ENCODE results near the gene PFN1. TPM values are rescaled to one million over a fixed set of nuclear protein-coding genes. Genes with fewer than 3 reads are reported as not detected.

The PFN1 gene
- total RNA-seq, result 100 to 1,000 TPM; 605 to 825 (median 723) TPM
- long read RNA-seq, donor 1, transcript PFN1-201 (3 exons, 1,291 nt), result major isoform, 508 of 521 reads
- long read RNA-seq, donor 1, transcript PFN1-203 (2 exons, 1,173 nt), result minor isoform, 7 of 521 reads
- long read RNA-seq, donor 1, partial matches to known transcripts, result 1 of 521 reads
- long read RNA-seq, donor 1, other reads (novel, unspliced or antisense), result 5 of 521 reads
- long read RNA-seq, donor 2, transcript PFN1-203 (2 exons, 1,173 nt), result minor isoform, 10 of 471 reads
- long read RNA-seq, donor 2, transcript PFN1-201 (3 exons, 1,291 nt), result major isoform, 454 of 471 reads
- long read RNA-seq, donor 2, partial matches to known transcripts, result 3 of 471 reads
- long read RNA-seq, donor 2, other reads (novel, unspliced or antisense), result 4 of 471 reads

DNA sequence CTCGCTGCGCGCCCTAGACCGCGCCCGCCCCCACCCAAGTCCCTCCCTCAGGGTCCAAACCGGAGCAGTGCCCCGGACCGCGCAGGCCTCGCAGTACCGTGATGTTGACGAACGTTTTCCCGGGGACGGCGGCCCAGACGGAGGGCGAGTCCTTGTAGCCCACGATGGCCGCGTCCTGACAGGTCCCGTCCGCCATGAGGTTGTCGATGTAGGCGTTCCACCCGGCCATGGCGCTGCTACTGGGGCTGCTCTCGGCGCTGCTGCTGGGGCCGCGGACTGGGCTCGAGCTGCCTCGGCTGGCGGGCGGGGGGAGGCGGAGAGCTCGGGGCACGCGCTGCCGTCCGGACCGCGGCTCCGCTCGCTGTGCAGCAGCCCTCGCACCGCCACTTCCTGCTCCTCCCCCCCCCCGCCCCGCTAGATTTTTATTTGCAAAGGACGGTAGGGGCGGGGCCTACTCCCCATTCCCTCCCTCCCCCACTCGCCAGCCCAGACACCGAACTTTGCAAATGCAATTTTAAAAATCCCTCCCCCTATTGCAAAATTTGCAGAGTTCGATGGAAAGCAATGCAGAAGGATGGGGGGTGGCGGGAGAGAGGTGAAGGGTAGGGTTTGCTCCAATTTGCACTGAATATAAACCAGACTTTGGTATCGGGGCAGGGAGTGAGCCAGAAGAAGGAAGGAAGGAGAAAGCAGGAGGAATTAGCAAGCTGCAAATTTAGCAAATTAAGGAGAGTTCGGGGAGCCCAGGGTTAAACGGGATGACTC lies at the start of gene PFN1:
Gene PFN1, minus strand, starts transcription at position 365 of the 765 bp plus-strand sequence. Its CDS starts 136 bp downstream, at position 229.
- Histone ChIP-seq H3K9me3 (no peaks in the 10 kb centered on the region), H3K4me3 (peak within 1 kb of the TSS; percentile 98), H3K4me1 (ENCODE audit: low read depth) (peaks cover 33% of the 10 kb centered on the region), H3K36me3 (ENCODE audit: low read depth) (no peaks in the 10 kb centered on the region)
- DNase-seq, result peak; percentile 91 to 95 (median 93)
- intact Hi-C loops (cut with DNase I, micrococcal nuclease), result no loop called here
- TF ChIP-seq, protein P1, sequence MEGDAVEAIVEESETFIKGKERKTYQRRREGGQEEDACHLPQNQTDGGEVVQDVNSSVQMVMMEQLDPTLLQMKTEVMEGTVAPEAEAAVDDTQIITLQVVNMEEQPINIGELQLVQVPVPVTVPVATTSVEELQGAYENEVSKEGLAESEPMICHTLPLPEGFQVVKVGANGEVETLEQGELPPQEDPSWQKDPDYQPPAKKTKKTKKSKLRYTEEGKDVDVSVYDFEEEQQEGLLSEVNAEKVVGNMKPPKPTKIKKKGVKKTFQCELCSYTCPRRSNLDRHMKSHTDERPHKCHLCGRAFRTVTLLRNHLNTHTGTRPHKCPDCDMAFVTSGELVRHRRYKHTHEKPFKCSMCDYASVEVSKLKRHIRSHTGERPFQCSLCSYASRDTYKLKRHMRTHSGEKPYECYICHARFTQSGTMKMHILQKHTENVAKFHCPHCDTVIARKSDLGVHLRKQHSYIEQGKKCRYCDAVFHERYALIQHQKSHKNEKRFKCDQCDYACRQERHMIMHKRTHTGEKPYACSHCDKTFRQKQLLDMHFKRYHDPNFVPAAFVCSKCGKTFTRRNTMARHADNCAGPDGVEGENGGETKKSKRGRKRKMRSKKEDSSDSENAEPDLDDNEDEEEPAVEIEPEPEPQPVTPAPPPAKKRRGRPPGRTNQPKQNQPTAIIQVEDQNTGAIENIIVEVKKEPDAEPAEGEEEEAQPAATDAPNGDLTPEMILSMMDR (IDR thresholded peaks at IDR 0.05), result no peak
- peak; percentile 71 for ATAC-seq

DNA sequence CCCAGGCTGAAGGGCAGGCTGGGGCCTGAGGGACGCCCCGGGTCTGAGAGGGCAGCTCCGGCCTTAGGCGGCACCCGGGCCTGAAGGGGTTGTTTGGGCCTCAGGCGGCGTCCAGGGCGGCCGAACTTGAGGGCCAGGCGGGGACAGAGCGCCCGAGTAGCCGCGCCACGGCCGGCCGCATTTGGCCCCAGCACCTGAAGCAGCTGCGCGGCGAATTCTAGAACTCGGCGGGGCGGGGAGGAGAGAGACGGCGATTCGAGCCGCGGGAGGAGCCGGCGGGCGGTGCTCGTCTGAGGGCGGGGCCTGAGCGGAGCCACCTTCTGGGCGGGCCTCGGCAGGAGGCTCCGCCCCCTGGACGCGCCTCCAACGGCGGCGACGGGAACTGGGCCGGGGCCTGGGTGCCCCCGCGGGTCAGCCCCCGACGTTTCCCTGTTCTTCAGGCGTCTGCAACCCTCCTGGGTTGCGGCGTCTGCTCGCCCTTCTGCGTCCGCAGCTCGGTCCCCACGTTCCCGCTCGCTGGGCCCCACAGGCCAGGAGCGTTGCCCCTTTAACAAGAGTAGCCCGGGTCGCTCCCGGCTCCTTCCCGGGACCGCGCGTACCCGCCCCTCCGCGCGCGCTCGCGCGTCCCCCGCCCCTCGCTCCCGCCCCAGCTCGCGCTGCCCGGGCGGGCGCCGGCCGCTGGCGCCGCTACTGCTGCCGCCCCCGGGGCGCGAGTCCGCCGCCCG lies 49.1 kb upstream of the PFN1 start, which contains the start of the genes INCA1 and KIF1C:
Gene INCA1, minus strand, starts transcription at position 221 of the 725 bp plus-strand sequence. CDS start 3,085 bp downstream, outside the sequence.
Gene KIF1C, plus strand, starts transcription at position 649 of the 725 bp plus-strand sequence. CDS start 2,297 bp downstream, outside the sequence.
- ATAC-seq (peak; percentile 94), DNase-seq (peak; percentile 94 to 96 (median 96))
- peaks cover 22% of the 10 kb centered on the region for H3K4me1 ChIP-seq (ENCODE audit: low read depth)
- intact Hi-C loops (cut with DNase I, micrococcal nuclease), result no loop called here
- peaks cover 7% of the 10 kb centered on the region for H3K36me3 ChIP-seq (ENCODE audit: low read depth)
- H3K9me3 ChIP-seq, result no peaks in the 10 kb centered on the region
- peak within 1 kb of the TSS; percentile 92 for H3K4me3 ChIP-seq
- TF ChIP-seq, protein P1 (IDR thresholded peaks at IDR 0.05), result no peak

DNA sequence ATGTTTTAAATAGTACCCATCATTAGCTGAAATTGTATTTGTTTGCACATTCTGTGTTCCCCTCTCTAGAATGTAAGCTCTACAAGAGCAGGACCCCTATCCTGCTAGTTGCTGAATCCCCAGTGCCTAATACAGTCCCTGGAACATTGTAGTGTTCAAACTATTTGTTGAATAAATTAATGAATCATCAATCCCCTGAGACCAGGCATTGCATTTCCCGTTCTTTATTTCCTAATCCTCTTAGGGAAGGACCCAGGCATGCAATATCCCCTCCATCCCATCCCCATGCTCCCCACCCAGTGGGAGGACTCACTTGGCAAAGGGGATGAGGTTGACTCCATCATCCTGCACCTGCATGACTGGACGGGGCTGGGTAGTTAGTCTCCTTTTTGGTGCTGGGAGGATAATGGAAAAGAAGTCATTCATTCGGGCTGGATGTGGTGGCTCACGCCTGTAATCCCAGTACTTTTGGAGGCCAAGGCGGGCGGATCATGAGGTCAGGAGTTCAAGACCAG lies 45.8 kb upstream of the PFN1 start:
- ATAC-seq (no peak), DNase-seq (no peak)
- Histone ChIP-seq H3K4me1 (ENCODE audit: low read depth) (peaks cover 14% of the 10 kb centered on the region), H3K36me3 (ENCODE audit: low read depth) (no peaks in the 10 kb centered on the region), H3K9me3 (no peaks in the 10 kb centered on the region), H3K4me3 (no peak overlapping the region)
- intact Hi-C loops (cut with DNase I, micrococcal nuclease), result no loop called here
- TF ChIP-seq, protein P1 (IDR thresholded peaks at IDR 0.05), result no peak

DNA sequence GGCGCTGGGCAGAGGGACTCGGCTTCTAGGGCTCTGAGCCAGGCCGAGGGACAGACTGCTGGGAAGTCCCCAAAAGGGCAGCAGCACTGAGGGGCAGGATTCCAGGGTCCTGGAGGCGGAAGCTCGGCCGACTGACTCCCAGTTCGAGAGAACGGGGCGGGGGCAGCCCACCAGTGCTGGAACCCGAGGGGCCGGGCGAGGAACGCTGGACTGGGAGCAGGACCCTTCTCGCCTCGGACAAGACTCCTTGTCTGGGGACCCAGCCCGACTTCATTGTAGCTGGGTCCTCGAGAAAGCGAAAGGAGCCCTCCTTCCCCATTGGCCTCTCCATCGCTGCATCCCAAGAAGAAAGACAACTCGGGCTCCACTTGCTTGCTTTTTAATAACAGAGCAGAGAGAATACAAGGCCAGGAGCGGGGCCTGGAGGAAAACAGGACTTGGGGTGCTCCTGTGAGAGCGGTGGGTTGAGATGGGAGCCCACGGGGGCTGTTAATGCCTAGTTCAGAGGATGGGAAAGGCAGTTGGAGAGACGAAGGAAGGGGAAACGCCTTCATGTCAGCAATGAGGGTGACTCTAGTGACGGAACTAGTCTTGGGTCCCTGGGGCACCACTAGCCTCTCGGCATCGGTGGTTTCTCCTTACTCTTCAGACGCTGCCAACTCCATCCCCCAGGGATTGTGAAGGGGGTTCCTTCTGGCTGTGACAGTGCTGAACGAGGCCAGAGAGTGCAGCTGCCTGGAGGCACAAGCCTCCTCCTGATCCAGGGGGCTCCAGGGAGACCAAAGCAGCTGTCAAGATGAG lies 39.6 kb upstream of the PFN1 start:
- H3K4me1 ChIP-seq (ENCODE audit: low read depth), result peaks cover 23% of the 10 kb centered on the region
- DNase-seq (no peak), ATAC-seq (peak; percentile 5)
- H3K4me3 ChIP-seq, result peak overlapping the region; percentile 71
- TF ChIP-seq, protein P1 (IDR thresholded peaks at IDR 0.05), result no peak
- H3K9me3 ChIP-seq, result no peaks in the 10 kb centered on the region
- H3K36me3 ChIP-seq (ENCODE audit: low read depth), result no peaks in the 10 kb centered on the region
- intact Hi-C loops (cut with DNase I, micrococcal nuclease), result loop anchor here in 1 of 2 donors (10.0 kb wide), 1 partner anchor 77 kb away; no protein-coding TSS in a partner anchor
